Frontal cortex (tissue), 4 donors: ENCODE measurements around the gene RAMP1. TPM values are rescaled to one million over a fixed set of nuclear protein-coding genes. Genes with fewer than 3 reads are reported as not detected.
"Not testable (repeated sequence)": the region's sequence is repeated elsewhere in the genome, so short reads cannot be mapped to it uniquely, and the experiment has no call there.

Experiments
- DNase-seq, 2 donors: peaks; one replicate each; pipeline ENCODE4 v3.0.0; 2012; ENCODE audit warnings: low spot score in 2 of 2
- FAIRE-seq: peaks from 2 replicates; lab custom pipeline; 2012; peaks lifted over from hg19 to GRCh38; lab: Jason Lieb, UNC
- total RNA-seq: library from RNA; depleted of rRNA; stranded (reverse); fragments of >200 nt; gene quantifications from one replicate; pipeline ENCODE4 v1.2.3, GENCODE V29; 2014
- donor health status: control.
- donor health status: control.
- donor health status: control.

Gene RAMP1
- total RNA-seq, 1 donor from 2014 or later: 6.9 TPM

- DNase-seq (no peak), FAIRE-seq (no peak)
These were observed 3.1 kb downstream of the RAMP1 start for GRCh38 chr2:237862528-237862895.

GRCh38 chr2:237863102-237863511, 3.7 kb downstream of the RAMP1 start:
- DNase-seq (no peak), FAIRE-seq (no peak)

- FAIRE-seq (no peak), DNase-seq (peak in 1 of 2 donors; percentile 26)
These were observed 4.4 kb downstream of the RAMP1 start for GRCh38 chr2:237863689-237864443.

GRCh38 chr2:237864444-237864931, 5.1 kb downstream of the RAMP1 start:
- FAIRE-seq (no peak), DNase-seq (no peak)

- no peak for FAIRE-seq
- no peak for DNase-seq
These were observed 5.7 kb downstream of the RAMP1 start for GRCh38 chr2:237864940-237865622.

- FAIRE-seq: no peak
- DNase-seq: no peak
These were observed 6.2 kb downstream of the RAMP1 start for GRCh38 chr2:237865623-237866041.

GRCh38 chr2:237866101-237866621, 6.7 kb downstream of the RAMP1 start:
- DNase-seq: peak in 1 of 2 donors; percentile 39

GRCh38 chr2:237867465-237867864, 8.0 kb downstream of the RAMP1 start:
- no peak for DNase-seq
- FAIRE-seq: no peak

More at GRCh38 chr2:237866101-237866621, 6.7 kb downstream of the RAMP1 start:
- no peak for FAIRE-seq

GRCh38 chr2:237868074-237868473, 8.7 kb downstream of the RAMP1 start:
- FAIRE-seq, DNase-seq: not testable (repeated sequence)

GRCh38 chr2:237868631-237869342, 9.4 kb downstream of the RAMP1 start:
- DNase-seq: no peak
- FAIRE-seq: no peak

GRCh38 chr2:237869343-237870102, 10.1 kb downstream of the RAMP1 start:
- FAIRE-seq: no peak

GRCh38 chr2:237870126-237870525, 10.7 kb downstream of the RAMP1 start:
- FAIRE-seq: no peak

More at GRCh38 chr2:237869343-237870102, 10.1 kb downstream of the RAMP1 start:
- DNase-seq: no peak

GRCh38 chr2:237870754-237871651, 11.6 kb downstream of the RAMP1 start:
- FAIRE-seq (no peak), DNase-seq (no peak)

More at GRCh38 chr2:237870126-237870525, 10.7 kb downstream of the RAMP1 start:
- DNase-seq: no peak

- FAIRE-seq (no peak), DNase-seq (no peak)
These were observed 12.9 kb downstream of the RAMP1 start for GRCh38 chr2:237872178-237872887.

- FAIRE-seq (no peak), DNase-seq (no peak)
These were observed 14.0 kb downstream of the RAMP1 start for GRCh38 chr2:237873421-237873831.

- DNase-seq (no peak), FAIRE-seq (no peak)
These were observed 14.6 kb downstream of the RAMP1 start for GRCh38 chr2:237873897-237874551.

GRCh38 chr2:237874585-237875161, 15.2 kb downstream of the RAMP1 start:
- no peak for DNase-seq
- FAIRE-seq: no peak
